ENCODE results near the gene MYO18A.

MYO18A gene, protein sequence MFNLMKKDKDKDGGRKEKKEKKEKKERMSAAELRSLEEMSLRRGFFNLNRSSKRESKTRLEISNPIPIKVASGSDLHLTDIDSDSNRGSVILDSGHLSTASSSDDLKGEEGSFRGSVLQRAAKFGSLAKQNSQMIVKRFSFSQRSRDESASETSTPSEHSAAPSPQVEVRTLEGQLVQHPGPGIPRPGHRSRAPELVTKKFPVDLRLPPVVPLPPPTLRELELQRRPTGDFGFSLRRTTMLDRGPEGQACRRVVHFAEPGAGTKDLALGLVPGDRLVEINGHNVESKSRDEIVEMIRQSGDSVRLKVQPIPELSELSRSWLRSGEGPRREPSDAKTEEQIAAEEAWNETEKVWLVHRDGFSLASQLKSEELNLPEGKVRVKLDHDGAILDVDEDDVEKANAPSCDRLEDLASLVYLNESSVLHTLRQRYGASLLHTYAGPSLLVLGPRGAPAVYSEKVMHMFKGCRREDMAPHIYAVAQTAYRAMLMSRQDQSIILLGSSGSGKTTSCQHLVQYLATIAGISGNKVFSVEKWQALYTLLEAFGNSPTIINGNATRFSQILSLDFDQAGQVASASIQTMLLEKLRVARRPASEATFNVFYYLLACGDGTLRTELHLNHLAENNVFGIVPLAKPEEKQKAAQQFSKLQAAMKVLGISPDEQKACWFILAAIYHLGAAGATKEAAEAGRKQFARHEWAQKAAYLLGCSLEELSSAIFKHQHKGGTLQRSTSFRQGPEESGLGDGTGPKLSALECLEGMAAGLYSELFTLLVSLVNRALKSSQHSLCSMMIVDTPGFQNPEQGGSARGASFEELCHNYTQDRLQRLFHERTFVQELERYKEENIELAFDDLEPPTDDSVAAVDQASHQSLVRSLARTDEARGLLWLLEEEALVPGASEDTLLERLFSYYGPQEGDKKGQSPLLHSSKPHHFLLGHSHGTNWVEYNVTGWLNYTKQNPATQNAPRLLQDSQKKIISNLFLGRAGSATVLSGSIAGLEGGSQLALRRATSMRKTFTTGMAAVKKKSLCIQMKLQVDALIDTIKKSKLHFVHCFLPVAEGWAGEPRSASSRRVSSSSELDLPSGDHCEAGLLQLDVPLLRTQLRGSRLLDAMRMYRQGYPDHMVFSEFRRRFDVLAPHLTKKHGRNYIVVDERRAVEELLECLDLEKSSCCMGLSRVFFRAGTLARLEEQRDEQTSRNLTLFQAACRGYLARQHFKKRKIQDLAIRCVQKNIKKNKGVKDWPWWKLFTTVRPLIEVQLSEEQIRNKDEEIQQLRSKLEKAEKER (N-terminal part only)

DNA sequence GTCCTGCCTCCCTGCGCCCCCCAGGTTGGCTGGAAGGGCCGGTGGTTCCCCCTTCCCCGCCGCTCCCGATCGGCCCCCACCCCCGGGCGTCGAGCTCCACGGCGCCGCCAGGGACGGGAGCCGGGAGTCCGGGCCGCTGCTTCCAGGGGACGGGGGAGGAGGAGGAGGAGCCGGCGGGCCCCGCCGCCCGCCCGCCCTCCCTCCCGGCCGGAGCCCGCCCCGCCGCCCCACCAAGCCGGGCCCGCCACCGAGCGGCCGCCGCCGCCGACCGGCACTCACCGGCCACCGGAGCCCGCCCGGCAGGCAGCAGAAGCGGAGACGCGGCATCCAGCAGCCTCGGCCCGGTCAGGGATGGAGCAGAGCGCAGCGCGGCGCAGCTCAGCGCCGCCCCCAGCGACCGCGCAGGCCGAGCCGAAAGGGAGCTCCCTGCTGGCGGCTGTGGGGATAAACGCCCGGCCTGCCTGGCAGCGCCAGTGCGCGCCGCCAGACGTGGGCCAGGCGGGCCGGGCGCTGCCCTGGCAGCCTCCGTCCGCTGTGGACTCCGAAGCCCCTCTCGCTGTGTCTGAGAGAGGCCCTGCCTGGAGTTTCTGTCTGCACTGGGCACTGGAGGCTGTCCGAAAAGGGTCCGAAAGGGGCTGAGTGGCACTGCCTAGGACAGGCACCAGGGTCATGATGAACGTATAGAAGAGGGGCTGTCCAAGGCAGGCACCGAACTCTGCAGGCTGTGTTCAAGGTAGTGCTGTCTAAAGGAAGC lies at the start of gene MYO18A:
Gene MYO18A, minus strand, starts transcription at position 365 of the 754 bp plus-strand sequence. CDS start 13,458 bp downstream, outside the sequence.
- TF ChIP-seq GATA2 (IDR thresholded peaks at IDR 0.05; ENCODE audit: low read depth, low read length) (no peak), GATA3 (IDR thresholded peaks at IDR 0.05; ENCODE audit: low read depth, low read length) (no peak)

DNA sequence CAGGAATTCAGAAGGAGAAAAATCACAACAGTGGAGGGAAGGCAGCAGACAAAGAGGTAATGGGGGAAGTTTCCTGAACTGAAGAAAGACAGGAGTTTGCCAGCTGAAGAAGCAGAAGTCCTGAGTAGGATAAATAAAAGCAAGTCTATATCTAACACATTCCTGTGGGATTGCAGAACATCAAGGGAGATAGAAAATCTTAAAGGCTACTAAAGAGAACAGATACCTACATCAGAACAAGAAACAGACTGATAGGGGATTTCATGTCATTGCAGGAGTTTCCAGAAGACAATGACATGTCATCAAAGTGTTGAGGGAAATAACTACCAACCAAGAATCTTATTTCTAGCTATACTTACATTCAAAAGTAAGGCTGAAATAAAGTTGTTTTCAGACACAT lies 45.2 kb upstream of the MYO18A start:
- TF ChIP-seq GATA2 (IDR thresholded peaks at IDR 0.05; ENCODE audit: low read depth, low read length) (no peak), GATA3 (IDR thresholded peaks at IDR 0.05; ENCODE audit: low read depth, low read length) (no peak)

DNA sequence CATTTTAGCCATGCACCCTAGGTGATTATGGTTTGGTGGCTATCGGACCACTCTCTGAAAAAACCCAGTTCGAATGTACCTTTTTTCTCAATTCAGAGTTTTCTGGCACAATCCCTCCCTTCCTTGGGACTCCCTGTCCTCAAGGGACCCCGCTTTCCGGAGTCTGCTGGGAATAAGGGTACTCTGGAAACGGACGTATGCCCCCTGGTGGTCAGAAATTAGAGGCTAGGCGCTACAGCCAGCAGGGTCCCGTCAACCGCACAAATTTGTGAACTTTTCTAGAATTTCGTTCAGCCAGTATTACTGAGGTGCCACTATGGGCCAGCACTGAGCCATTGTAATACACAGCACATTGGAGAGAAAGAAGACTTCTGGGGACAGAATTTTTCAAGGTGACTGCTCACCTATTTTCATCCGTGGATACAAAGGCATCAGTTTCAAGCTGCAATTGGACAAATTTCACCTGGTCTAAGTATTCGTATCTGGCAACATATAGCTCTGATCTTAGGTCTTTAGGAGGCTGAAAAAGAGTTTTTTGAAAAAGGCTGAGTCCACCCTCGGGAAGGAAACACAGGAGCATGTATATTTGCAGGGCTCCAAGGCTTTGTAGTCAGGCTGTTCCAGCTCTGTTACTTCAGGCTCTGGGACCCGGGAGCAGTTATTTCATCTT lies 39.3 kb upstream of the MYO18A start:
- TF ChIP-seq GATA3 (IDR thresholded peaks at IDR 0.05; ENCODE audit: low read depth, low read length): no peak

DNA sequence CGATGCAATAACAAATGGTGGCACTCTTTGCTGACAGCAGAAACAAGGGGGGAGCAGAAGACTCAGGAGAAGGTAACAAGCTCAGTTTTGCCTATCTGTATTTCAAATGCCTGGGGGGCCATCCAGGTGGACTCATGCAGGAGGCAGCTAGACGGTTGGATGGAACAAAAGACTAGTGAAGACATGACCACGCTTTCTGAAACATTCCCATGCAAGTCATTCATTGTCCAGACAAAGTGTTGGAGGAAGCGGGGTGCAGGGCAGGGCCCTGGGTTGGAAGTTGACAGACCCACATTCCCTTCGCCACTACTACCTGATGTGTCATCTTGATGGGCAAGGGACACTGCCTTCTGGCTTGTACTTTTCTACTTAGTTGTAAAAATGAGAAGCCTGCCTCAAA lies 36.7 kb upstream of the MYO18A start:
- no peak for TF ChIP-seq GATA2 (IDR thresholded peaks at IDR 0.05; ENCODE audit: low read depth, low read length)
- no peak for TF ChIP-seq GATA3 (IDR thresholded peaks at IDR 0.05; ENCODE audit: low read depth, low read length)

DNA sequence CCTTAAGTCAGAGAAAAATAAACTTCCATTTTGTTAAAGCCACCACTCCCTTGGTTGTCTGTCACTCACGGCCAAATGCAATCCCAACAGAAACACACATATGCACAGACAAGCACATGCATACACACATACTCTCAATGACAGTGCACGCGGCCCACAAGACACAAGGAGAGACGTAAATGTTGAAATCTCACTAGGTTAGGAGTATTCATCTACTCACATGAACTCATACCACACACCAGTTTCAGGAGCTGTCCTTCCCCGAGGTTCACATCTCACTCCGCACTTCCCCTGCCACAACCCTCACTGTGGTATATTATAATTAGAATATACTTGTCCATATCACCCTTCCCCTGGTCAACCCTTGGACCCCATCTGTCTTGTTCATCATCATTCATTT lies 36.0 kb upstream of the MYO18A start:
- TF ChIP-seq GATA3 (IDR thresholded peaks at IDR 0.05; ENCODE audit: low read depth, low read length) (no peak), GATA2 (IDR thresholded peaks at IDR 0.05; ENCODE audit: low read depth, low read length) (no peak)

DNA sequence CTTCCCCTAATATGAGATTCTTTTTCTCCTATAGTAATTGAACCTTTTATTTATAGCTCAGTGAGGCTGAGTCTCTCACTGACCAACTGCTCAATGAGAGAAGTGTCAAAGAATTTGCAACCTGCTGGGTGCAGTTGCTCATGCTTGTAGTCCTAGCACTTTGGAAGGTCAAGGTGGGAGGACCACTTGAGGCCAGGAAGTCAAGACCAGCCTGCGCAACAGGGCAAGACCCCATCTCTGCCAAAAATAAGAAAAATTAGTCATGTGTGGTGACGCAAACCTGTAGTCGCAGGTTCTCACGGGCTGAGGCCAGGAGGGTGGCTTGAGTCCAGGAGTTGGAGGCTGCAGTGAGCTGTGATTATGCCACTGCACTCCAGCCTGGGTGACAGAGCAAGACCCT lies 35.5 kb upstream of the MYO18A start:
- TF ChIP-seq GATA3 (IDR thresholded peaks at IDR 0.05; ENCODE audit: low read depth, low read length) (no peak), GATA2 (IDR thresholded peaks at IDR 0.05; ENCODE audit: low read depth, low read length) (no peak)

DNA sequence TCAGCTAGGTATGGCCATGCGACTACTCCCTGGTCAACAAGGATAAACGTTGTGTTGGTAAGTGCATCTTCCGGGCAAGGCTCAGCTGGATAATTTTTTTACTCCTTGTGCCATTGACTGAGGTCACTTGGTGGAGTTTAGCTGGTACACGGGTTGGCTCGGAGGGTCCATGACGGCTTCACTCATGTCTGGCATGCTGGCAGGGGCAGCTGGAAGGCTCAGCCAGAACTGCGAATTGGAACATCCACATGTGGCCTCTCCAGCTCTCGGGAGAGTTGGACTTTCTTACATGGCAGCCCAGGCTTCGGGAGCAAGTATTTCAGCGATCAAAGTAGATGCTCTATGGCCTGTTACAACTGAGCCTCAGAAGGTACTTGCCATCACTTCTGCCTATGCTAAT lies 35.0 kb upstream of the MYO18A start:
- no peak for TF ChIP-seq GATA3 (IDR thresholded peaks at IDR 0.05; ENCODE audit: low read depth, low read length)
- TF ChIP-seq GATA2 (IDR thresholded peaks at IDR 0.05; ENCODE audit: low read depth, low read length): no peak

DNA sequence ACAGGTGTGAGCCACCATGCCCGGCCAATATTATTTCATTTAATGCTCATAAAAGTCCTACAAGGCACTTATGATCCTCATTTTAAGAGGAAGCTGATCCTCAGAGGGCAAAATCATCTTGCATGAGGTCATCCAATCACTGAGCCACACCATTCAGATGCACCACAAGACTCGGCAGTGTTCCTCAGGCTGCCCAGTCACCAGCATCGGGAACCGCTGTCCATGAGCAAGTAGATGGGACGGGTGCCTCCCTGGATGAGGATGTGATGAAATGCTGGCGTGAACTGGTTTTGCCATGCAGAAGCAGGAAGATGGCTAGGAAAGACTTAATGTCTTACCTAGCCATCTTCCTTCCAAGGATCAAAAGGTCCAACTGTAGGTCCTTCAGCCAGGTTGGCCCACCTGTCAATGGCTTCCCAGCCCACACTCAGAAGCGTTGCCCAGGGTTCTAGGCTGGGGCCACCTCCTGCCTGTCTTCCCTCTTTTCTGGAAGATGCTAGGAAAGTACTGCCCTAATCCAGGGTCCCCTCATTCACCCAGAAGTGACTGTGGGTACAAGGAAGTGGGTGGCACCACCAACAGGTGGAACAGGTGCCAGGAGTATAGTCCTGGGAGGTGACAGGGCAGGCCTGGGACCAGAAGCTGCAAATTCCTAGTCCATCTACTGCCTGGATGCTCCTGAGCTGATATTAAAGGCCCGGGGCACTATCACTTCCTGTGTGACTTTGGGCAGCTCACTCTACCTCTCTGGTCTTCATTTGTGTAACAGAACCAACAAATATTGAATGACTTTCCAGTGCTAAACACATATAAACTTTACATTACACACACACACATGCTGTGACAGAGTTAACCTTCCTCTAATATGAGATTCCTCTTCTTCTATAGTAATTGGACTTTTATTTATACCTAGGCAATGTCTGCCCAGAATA lies 34.3 kb upstream of the MYO18A start:
- TF ChIP-seq GATA2 (IDR thresholded peaks at IDR 0.05; ENCODE audit: low read depth, low read length): no peak
- TF ChIP-seq GATA3 (IDR thresholded peaks at IDR 0.05; ENCODE audit: low read depth, low read length): no peak

DNA sequence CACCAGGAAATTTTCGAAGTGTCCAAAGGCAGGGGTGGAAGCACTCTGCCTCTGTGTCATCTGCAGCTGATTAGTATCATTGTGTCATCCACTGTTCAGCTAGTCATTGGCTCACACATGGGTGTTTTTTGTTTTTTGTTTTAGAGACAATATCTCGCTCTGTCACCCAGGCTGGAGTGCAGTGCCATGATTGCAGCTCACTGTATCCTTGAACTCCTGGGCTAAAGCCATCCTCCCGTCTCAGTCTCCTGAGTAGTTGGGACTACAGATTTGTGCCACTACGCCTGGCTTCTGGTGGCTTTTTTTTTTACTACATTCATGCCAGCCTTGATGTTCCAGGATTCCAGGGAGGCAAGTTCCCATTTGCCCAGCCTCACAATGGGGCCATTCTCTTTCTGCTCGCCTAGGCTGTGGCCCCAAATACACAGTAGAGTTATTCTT lies 32.5 kb upstream of the MYO18A start:
- TF ChIP-seq GATA2 (IDR thresholded peaks at IDR 0.05; ENCODE audit: low read depth, low read length) (no peak), GATA3 (IDR thresholded peaks at IDR 0.05; ENCODE audit: low read depth, low read length) (no peak)

DNA sequence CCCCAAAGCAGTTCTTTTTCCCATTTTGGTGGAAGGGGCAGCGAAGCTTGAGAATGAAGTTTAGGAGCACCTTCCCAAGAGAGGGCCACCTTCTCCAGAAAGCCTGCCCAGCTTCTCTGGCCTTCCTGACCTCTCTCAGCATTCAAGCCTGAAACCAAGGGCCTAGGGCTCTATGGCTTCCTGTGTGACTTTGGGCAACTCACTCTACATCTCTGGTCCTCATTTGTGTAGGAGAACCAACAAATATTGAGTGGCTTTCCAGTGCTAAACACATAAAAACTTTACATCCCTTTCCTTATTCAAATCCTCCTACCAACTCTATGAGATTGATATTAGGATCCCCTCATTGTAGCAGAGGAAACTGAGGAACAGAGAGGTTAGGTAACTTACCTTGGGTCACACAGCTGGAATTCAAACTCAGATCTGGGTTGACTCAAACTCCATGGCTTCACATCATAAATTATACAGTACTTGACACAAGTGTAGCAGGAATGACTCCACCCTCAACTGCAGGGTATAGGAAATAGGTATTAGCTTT lies 32.0 kb upstream of the MYO18A start:
- TF ChIP-seq GATA3 (IDR thresholded peaks at IDR 0.05; ENCODE audit: low read depth, low read length): no peak
- no peak for TF ChIP-seq GATA2 (IDR thresholded peaks at IDR 0.05; ENCODE audit: low read depth, low read length)

DNA sequence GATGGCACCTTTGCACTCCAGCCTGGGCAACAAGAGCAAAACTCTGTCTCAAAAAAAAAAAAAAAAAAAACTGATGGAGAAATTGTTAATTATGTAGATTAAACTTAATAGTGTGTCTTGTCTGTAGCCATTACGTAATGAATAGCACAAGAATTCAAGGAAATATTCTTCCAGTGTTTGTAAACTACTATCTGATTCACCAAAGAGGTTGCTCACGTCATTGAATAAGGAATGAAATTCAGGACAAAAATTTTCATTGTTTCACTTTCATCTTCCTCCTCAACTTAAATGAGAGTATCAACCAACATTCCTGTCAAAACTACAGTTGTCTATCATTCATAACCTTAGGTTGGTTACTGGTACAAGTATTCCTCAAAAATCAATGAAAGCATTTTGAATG lies 30.7 kb upstream of the MYO18A start:
- TF ChIP-seq GATA2 (IDR thresholded peaks at IDR 0.05; ENCODE audit: low read depth, low read length) (no peak), GATA3 (IDR thresholded peaks at IDR 0.05; ENCODE audit: low read depth, low read length) (no peak)

DNA sequence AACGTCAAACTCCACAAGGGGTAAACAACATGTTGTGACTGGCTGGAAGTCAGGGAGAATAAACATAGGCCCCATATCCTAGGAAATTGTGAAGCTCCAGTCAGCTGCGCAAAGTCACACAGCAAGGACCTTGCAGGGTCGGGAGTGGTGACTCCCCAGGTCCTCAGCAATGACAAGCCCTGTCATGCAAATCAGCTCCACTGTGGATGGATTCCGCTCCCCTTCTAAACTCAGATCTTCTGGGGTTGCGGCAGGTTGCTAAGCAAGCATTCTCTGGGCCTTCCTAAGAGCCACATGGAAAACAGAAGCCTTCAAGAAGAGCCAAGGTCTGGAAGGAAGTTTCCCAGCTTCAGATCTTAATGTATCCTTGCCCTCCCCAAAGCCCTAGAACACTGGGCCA lies 28.9 kb upstream of the MYO18A start:
- TF ChIP-seq GATA3 (IDR thresholded peaks at IDR 0.05; ENCODE audit: low read depth, low read length): no peak
- no peak for TF ChIP-seq GATA2 (IDR thresholded peaks at IDR 0.05; ENCODE audit: low read depth, low read length)

Data from SH-SY5Y (cell line).